HEK293T (cell line): ENCODE results near the gene OSCP1.

Experiments
- ARNT ChIP-seq: fragments of 450-650 bp; IDR thresholded peaks from 2 replicates; pipeline ENCODE4 v1.6.1; 2017; ENCODE audit warnings: mild to moderate bottlenecking
- CTBP1 ChIP-seq: fragments of 450-650 bp; IDR thresholded peaks from 2 replicates; pipeline ENCODE4 v1.6.1; 2016; ENCODE audit warnings: borderline replicate concordance
- ELF4 ChIP-seq: fragments of 450-650 bp; IDR thresholded peaks from 2 replicates; pipeline ENCODE4 v1.6.1; 2017; ENCODE audit warnings: antibody characterized with exemption
- FOXM1 ChIP-seq: fragments of 450-650 bp; IDR thresholded peaks from 2 replicates; pipeline ENCODE4 v1.6.1; 2017; ENCODE audit warnings: mild to moderate bottlenecking, borderline replicate concordance
- HDGF ChIP-seq: fragments of 450-650 bp; IDR thresholded peaks from 2 replicates; pipeline ENCODE4 v1.6.1; 2017; ENCODE audit warnings: antibody characterized with exemption, borderline replicate concordance
- L3MBTL2 ChIP-seq: fragments of 450-650 bp; conservative IDR thresholded peaks from 2 replicates; pipeline ENCODE4 v1.6.1; 2016; ENCODE audit warnings: mild to moderate bottlenecking
- NFRKB ChIP-seq: fragments of 450-650 bp; IDR thresholded peaks from 2 replicates; pipeline ENCODE4 v1.6.1; 2016; ENCODE audit warnings: mild to moderate bottlenecking, moderate library complexity
- PKNOX1 ChIP-seq: fragments of 450-650 bp; IDR thresholded peaks from 2 replicates; pipeline ENCODE4 v1.6.1; 2016
- SP1 ChIP-seq: fragments of 450-650 bp; IDR thresholded peaks from 2 replicates; pipeline ENCODE4 v1.6.1; 2017
- SUZ12 ChIP-seq: fragments of 450-650 bp; IDR thresholded peaks from 2 replicates; pipeline ENCODE4 v1.6.1; 2016; ENCODE audit warnings: mild to moderate bottlenecking
- ZNF384 ChIP-seq: fragments of 450-650 bp; IDR thresholded peaks from 2 replicates; pipeline ENCODE4 v1.6.1; 2016

GRCh38 chr1:36380143-36380619 lies 70.1 kb downstream of the OSCP1 start:
- TF ChIP-seq SP1 (no peak), ZNF384 (no peak), ELF4 (no peak), PKNOX1 (no peak), HDGF (no peak), NFRKB (no peak), ARNT (no peak), SUZ12 (no peak), L3MBTL2 (no peak), FOXM1 (no peak), CTBP1 (no peak)
